ENCODE data around the gene CCDC106.
A peak's percentile ranks its signal among the peaks of the same experiment; 100 is the strongest.

Gene CCDC106

DNA sequence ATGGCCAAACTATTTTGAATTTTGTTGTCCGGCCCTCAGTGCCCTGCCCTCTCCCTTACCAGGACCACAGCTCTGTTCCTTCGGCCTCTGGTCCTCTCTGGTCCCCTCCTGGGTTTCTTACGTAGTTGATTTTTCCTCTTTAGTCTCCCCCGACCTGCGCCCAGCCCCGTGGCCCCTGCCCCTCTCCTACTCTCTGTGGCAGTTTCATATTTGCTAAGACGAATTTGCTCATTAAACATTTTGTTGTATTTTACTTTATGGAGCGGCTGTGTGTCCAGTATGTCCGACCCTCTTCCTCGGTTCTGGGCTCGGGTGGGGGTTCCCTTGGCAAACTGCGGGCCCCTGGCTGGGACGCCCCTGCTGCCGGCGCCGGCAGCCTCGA, 26.4 kb downstream of the CCDC106 start:
- Histone ChIP-seq H3K4me1 (ENCODE audit: insufficient read depth, low read length, poor library complexity, severe bottlenecking) (peaks cover 4% of the 10 kb centered on the region), H3K79me2 (ENCODE audit: insufficient read depth, low read length) (peaks cover 83% of the 10 kb centered on the region), H4K20me1 (ENCODE audit: insufficient read depth, low read length, poor library complexity, severe bottlenecking) (peaks cover 76% of the 10 kb centered on the region)

DNA sequence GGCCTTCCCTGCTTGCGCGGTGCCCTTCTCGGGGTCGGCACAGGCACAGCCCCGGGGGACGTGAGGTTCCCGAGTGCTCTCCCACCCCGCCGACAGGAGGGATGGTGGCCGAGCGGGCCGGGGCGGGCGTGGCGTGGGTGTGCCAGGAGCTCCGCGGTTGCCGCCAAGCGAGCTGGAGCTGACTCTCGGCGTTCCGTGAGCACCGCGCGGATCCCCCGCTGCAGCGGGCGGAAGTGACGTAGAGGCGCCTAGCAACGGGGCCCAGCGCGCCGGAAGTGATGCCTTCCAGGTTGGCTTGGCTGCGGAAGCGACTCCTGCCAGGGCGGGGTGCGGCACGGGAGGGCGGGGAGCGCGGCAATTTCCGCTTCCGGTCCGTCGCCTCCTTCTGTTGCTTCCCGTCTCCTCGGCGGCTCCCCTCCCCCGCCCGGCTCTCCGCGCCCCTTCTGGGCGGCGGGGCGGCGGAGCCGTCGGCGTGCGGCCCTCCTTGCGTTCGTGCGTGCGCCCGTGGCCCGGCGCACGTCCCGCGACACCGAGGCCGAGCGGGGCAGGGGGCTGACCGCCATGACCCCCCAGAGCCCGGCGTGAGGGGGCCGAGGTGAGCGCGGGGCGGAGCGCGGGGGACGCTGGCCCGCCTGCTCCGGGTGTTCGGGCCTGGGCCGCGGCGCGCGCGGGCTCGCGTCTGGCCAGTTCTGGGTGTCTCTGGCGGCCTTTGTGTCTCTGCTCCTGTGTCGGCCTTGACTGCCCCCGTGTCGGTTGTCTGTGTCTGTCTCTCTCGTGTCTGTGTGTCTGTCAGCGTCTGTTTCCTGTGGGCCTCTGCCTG, 27.0 kb downstream of the CCDC106 start, which contains the start of gene EPN1:
Gene EPN1 (plus strand): TSS at position 386 of the 820 bp plus-strand sequence. CDS start 3,402 bp downstream, outside the sequence.
- H3K4me1 ChIP-seq (ENCODE audit: insufficient read depth, low read length, poor library complexity, severe bottlenecking), result peaks cover 4% of the 10 kb centered on the region
- H4K20me1 ChIP-seq (ENCODE audit: insufficient read depth, low read length, poor library complexity, severe bottlenecking), result peaks cover 72% of the 10 kb centered on the region

More for the DNA sequence above, 26.4 kb downstream of the CCDC106 start:
- Histone ChIP-seq H3K9ac (ENCODE audit: low read depth, low read length, poor library complexity, severe bottlenecking) (no peak overlapping the region), H3F3A (ENCODE audit: low read depth) (peaks cover 5% of the 10 kb centered on the region; the same call in 1 of the 2 replicates), H2AFZ (ENCODE audit: low read length) (no peak overlapping the region), H3K4me2 (ENCODE audit: low read depth, low read length, poor library complexity, severe bottlenecking) (no peak overlapping the region), H3K36me3 (ENCODE audit: insufficient read depth, low read length) (peaks cover 86% of the 10 kb centered on the region), H3K4me3 (ENCODE audit: low read length, poor library complexity, severe bottlenecking) (no peak overlapping the region), H3K9me3 (ENCODE audit: insufficient read depth, low read depth, low read length) (no peaks in the 10 kb centered on the region), H3K9me2 (replicated peaks; ENCODE audit: low read depth, low read length) (no peaks in the 10 kb centered on the region), H3K27me3 (ENCODE audit: insufficient read depth, low read length, poor library complexity, severe bottlenecking) (no peaks in the 10 kb centered on the region)
- TF ChIP-seq, protein P1, sequence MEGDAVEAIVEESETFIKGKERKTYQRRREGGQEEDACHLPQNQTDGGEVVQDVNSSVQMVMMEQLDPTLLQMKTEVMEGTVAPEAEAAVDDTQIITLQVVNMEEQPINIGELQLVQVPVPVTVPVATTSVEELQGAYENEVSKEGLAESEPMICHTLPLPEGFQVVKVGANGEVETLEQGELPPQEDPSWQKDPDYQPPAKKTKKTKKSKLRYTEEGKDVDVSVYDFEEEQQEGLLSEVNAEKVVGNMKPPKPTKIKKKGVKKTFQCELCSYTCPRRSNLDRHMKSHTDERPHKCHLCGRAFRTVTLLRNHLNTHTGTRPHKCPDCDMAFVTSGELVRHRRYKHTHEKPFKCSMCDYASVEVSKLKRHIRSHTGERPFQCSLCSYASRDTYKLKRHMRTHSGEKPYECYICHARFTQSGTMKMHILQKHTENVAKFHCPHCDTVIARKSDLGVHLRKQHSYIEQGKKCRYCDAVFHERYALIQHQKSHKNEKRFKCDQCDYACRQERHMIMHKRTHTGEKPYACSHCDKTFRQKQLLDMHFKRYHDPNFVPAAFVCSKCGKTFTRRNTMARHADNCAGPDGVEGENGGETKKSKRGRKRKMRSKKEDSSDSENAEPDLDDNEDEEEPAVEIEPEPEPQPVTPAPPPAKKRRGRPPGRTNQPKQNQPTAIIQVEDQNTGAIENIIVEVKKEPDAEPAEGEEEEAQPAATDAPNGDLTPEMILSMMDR (conservative IDR thresholded peaks at IDR 0.05; ENCODE audit: low read length), result no peak
- no peak for TF ChIP-seq EZH2phosphoT487 (IDR thresholded peaks at IDR 0.05; ENCODE audit: borderline replicate concordance)

DNA sequence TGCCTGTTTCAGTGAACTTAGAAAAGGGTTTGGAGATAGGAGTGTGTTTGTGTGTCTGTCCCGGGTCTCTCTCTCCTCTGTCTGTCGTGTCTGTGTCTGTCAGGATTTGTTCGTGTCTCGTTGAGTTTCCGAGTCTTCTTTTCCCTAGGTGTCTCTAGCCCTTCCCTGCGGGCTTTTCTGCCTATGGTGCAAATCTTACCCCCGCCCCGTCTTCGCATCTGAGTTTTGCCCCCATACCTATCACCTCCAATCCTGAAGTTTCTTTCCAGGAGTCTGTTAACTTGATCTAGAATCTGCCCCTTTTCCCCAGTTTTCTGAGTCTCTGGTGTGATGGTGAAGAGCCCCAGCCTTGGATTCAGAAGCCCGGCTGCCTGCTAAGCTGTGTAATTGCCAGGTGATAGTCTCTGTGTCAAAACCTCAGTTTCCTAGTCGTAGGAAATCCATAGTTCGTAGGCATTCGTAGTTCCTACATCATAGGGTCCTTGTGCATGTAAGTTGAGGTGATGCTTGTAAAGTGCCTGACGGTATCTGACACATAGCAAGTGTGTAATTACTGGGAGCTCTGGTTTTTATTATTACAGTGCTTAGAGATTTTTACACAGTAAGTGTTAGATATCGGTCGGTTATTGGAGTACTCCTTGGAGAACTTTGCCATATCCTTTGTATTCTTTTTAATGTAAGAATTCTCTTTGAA, 27.8 kb downstream of the CCDC106 start:
- H2AFZ ChIP-seq (ENCODE audit: low read length), result no peak overlapping the region
- H3K36me3 ChIP-seq (ENCODE audit: insufficient read depth, low read length), result peaks cover 86% of the 10 kb centered on the region
- H3K9me2 ChIP-seq (replicated peaks; ENCODE audit: low read depth, low read length), result no peaks in the 10 kb centered on the region
- H3K79me2 ChIP-seq (ENCODE audit: insufficient read depth, low read length), result peaks cover 74% of the 10 kb centered on the region
- H3K9ac ChIP-seq (ENCODE audit: low read depth, low read length, poor library complexity, severe bottlenecking), result peak overlapping the region; percentile 80
- TF ChIP-seq, protein P1 (conservative IDR thresholded peaks at IDR 0.05; ENCODE audit: low read length), result no peak
- no peak for TF ChIP-seq EZH2phosphoT487 (IDR thresholded peaks at IDR 0.05; ENCODE audit: borderline replicate concordance)
- H3K9me3 ChIP-seq (ENCODE audit: insufficient read depth, low read depth, low read length), result no peaks in the 10 kb centered on the region
- peaks cover 5% of the 10 kb centered on the region; the same call in 1 of the 2 replicates for H3F3A ChIP-seq (ENCODE audit: low read depth)
- peak overlapping the region; percentile 74 for H3K4me2 ChIP-seq (ENCODE audit: low read depth, low read length, poor library complexity, severe bottlenecking)
- H3K4me1 ChIP-seq (ENCODE audit: insufficient read depth, low read length, poor library complexity, severe bottlenecking), result peaks cover 4% of the 10 kb centered on the region
- H3K4me3 ChIP-seq (ENCODE audit: low read length, poor library complexity, severe bottlenecking), result peak overlapping the region; percentile 76
- H3K27me3 ChIP-seq (ENCODE audit: insufficient read depth, low read length, poor library complexity, severe bottlenecking), result no peaks in the 10 kb centered on the region
- H4K20me1 ChIP-seq (ENCODE audit: insufficient read depth, low read length, poor library complexity, severe bottlenecking), result peaks cover 71% of the 10 kb centered on the region

More for the DNA sequence above, 27.0 kb downstream of the CCDC106 start, which contains the start of gene EPN1:
- Histone ChIP-seq H3K4me2 (ENCODE audit: low read depth, low read length, poor library complexity, severe bottlenecking) (peak within 1 kb of the TSS; percentile 74), H3K79me2 (ENCODE audit: insufficient read depth, low read length) (peaks cover 81% of the 10 kb centered on the region), H3K27me3 (ENCODE audit: insufficient read depth, low read length, poor library complexity, severe bottlenecking) (no peaks in the 10 kb centered on the region), H3K9me3 (ENCODE audit: insufficient read depth, low read depth, low read length) (no peaks in the 10 kb centered on the region), H3F3A (ENCODE audit: low read depth) (peaks cover 5% of the 10 kb centered on the region; the same call in 1 of the 2 replicates), H3K36me3 (ENCODE audit: insufficient read depth, low read length) (peaks cover 86% of the 10 kb centered on the region), H3K4me3 (ENCODE audit: low read length, poor library complexity, severe bottlenecking) (peak within 1 kb of the TSS; percentile 76), H2AFZ (ENCODE audit: low read length) (no peak within 1 kb of the TSS), H3K9ac (ENCODE audit: low read depth, low read length, poor library complexity, severe bottlenecking) (peak within 1 kb of the TSS; percentile 80), H3K9me2 (replicated peaks; ENCODE audit: low read depth, low read length) (no peaks in the 10 kb centered on the region)
- TF ChIP-seq EZH2phosphoT487 (IDR thresholded peaks at IDR 0.05; ENCODE audit: borderline replicate concordance), result no peak
- TF ChIP-seq, protein P1 (conservative IDR thresholded peaks at IDR 0.05; ENCODE audit: low read length), result no peak

All from Loucy (cell line).